Activated CD4-positive, alpha-beta memory T cell treated with anti-CD3 and anti-CD28 coated beads, Interleukin-2, amount 10 ng/mL, durations not matched to agents 7 days and 5 days (primary cell): Measurements from ENCODE around the gene ITGB3BP. TPM values are rescaled to one million over a fixed set of nuclear protein-coding genes. Genes with fewer than 3 reads are reported as not detected.

Experiments
- CTCF ChIA-PET: fragments of 350-600 bp; sonication (Branson Sonifier 250); formaldehyde crosslinking; loops from one replicate; lab custom pipeline; 2021; ENCODE audit warnings: antibody characterized with exemption, inconsistent platforms; lab: Charles Lee
- POLR2A ChIA-PET: fragments of 350-600 bp; sonication (Branson Sonifier 250); formaldehyde crosslinking; loops from one replicate; lab custom pipeline; 2021; ENCODE audit warnings: antibody characterized with exemption; lab: Charles Lee
- DNase-seq: peaks from one replicate; pipeline ENCODE4 v3.0.0-alpha.2; 2020
- H3K27ac Mint-ChIP-seq: one replicate; pipeline ENCODE4 v1.8.0; 2021; ENCODE audit warnings: mild to moderate bottlenecking, mixed read lengths
- H3K27me3 Mint-ChIP-seq: one replicate; pipeline ENCODE4 v1.8.0; 2021; ENCODE audit warnings: mixed read lengths
- H3K36me3 Mint-ChIP-seq: one replicate; pipeline ENCODE4 v1.8.0; 2021; ENCODE audit warnings: low read depth, mixed read lengths
- H3K4me1 Mint-ChIP-seq: one replicate; pipeline ENCODE4 v1.8.0; 2021; ENCODE audit warnings: mixed read lengths
- H3K4me3 Mint-ChIP-seq: one replicate; pipeline ENCODE4 v1.8.0; 2021; ENCODE audit warnings: mild to moderate bottlenecking, mixed read lengths
- H3K9me3 Mint-ChIP-seq: one replicate; pipeline ENCODE4 v1.8.0; 2021; ENCODE audit warnings: mixed read lengths
- total RNA-seq, 2 experiments: library from RNA; stranded (reverse); gene quantifications; one replicate each; pipeline ENCODE4 v1.2.3, GENCODE V29; 2021

The ITGB3BP gene
- total RNA-seq, 2 experiments from 2014 or later: 44.9 to 46.2 TPM

GRCh38 chr1:63537940-63538339 is 14.9 kb upstream of the ITGB3BP start:
- POLR2A ChIA-PET: no interaction called here
- no peak overlapping the region for H3K27ac Mint-ChIP-seq
- H3K9me3 Mint-ChIP-seq: no peaks in the 10 kb centered on the region
- no peak overlapping the region for H3K4me3 Mint-ChIP-seq
- no peak for DNase-seq
- CTCF ChIA-PET: interaction anchor here (0.5 to 2.3 kb wide), 8 partner anchors 13 to 211 kb away, joined by 3 to 9 read pairs (median 4); no protein-coding TSS in a partner anchor
- H3K27me3 Mint-ChIP-seq: no peaks in the 10 kb centered on the region
- peaks cover 4% of the 10 kb centered on the region for H3K36me3 Mint-ChIP-seq
- no peaks in the 10 kb centered on the region for H3K4me1 Mint-ChIP-seq

DNA sequence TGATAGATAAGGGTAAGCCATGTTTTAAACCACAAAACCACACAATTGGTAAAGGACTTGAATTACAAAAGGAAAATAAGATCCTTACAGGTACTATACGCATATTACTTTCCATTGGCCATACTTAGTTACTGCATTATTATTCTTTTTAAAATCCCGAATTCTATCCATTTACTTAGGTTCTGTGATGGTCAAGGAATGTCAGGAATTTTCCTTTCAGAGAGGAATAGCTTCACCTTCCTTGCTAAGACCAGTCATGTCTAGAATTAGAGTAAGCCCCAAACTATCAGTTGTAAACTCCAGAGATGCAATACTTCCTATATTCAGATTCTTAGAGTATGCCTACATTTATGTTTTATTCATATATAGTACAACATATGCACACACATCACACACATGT is 14.0 kb upstream of the ITGB3BP start:
- ChIA-PET POLR2A (no interaction called here), CTCF (interaction anchor here (1.4 to 2.0 kb wide), 2 partner anchors 15 to 210 kb away, joined by 4 to 9 read pairs; no protein-coding TSS in a partner anchor)
- Mint-ChIP-seq H3K9me3 (no peaks in the 10 kb centered on the region), H3K27ac (no peak overlapping the region), H3K4me1 (no peaks in the 10 kb centered on the region), H3K27me3 (no peaks in the 10 kb centered on the region), H3K4me3 (no peak overlapping the region), H3K36me3 (peaks cover 6% of the 10 kb centered on the region)
- no peak for DNase-seq

GRCh38 chr1:63534406-63534805 is 11.4 kb upstream of the ITGB3BP start:
- ChIA-PET CTCF (no interaction called here), POLR2A (interaction anchor here (1.2 kb wide), 1 partner anchor 11 kb away, joined by 4 read pairs; the partner anchor contains the start of genes EFCAB7 and ITGB3BP)
- no peaks in the 10 kb centered on the region for H3K9me3 Mint-ChIP-seq
- no peaks in the 10 kb centered on the region for H3K27me3 Mint-ChIP-seq
- no peak overlapping the region for H3K4me3 Mint-ChIP-seq
- DNase-seq: no peak
- no peaks in the 10 kb centered on the region for H3K4me1 Mint-ChIP-seq
- H3K36me3 Mint-ChIP-seq: peaks cover 6% of the 10 kb centered on the region
- no peak overlapping the region for H3K27ac Mint-ChIP-seq

- H3K36me3 Mint-ChIP-seq: peaks cover 6% of the 10 kb centered on the region
- H3K27me3 Mint-ChIP-seq: no peaks in the 10 kb centered on the region
- no peaks in the 10 kb centered on the region for H3K4me1 Mint-ChIP-seq
- H3K4me3 Mint-ChIP-seq: no peak overlapping the region
- ChIA-PET POLR2A (interaction anchor here (1.2 kb wide), 1 partner anchor 10 kb away, joined by 4 read pairs; the partner anchor contains the start of genes EFCAB7 and ITGB3BP), CTCF (no interaction called here)
- no peak for DNase-seq
- no peak overlapping the region for H3K27ac Mint-ChIP-seq
- no peaks in the 10 kb centered on the region for H3K9me3 Mint-ChIP-seq
Measured at GRCh38 chr1:63533931-63534330, 10.9 kb upstream of the ITGB3BP start.

GRCh38 chr1:63532727-63533126 is 9.7 kb upstream of the ITGB3BP start:
- no peaks in the 10 kb centered on the region for H3K9me3 Mint-ChIP-seq
- no peak overlapping the region for H3K27ac Mint-ChIP-seq
- H3K36me3 Mint-ChIP-seq: peaks cover 10% of the 10 kb centered on the region
- DNase-seq: no peak
- no peaks in the 10 kb centered on the region for H3K27me3 Mint-ChIP-seq
- ChIA-PET POLR2A (interaction anchor here (1.3 kb wide), 1 partner anchor 9 kb away, joined by 7 read pairs; the partner anchor contains the start of genes EFCAB7 and ITGB3BP), CTCF (interaction anchor here (1.3 kb wide), 1 partner anchor 9 kb away, joined by 3 read pairs; the partner anchor contains the start of genes EFCAB7 and ITGB3BP)
- H3K4me3 Mint-ChIP-seq: no peak overlapping the region
- no peaks in the 10 kb centered on the region for H3K4me1 Mint-ChIP-seq

GRCh38 chr1:63524201-63524600 is 1.2 kb upstream of the ITGB3BP start:
- H3K9me3 Mint-ChIP-seq: no peaks in the 10 kb centered on the region
- DNase-seq: no peak
- H3K4me3 Mint-ChIP-seq: peak overlapping the region; percentile 99
- CTCF ChIA-PET: interaction anchor here (1.7 kb wide), 1 partner anchor 15 kb away, joined by 6 read pairs; no protein-coding TSS in a partner anchor
- H3K36me3 Mint-ChIP-seq: peaks cover 6% of the 10 kb centered on the region
- no peaks in the 10 kb centered on the region for H3K27me3 Mint-ChIP-seq
- POLR2A ChIA-PET: interaction anchor here (1.1 to 2.5 kb wide), 7 partner anchors 8 to 1089 kb away, joined by 3 to 13 read pairs (median 4); partner anchors contain the start of gene PGM1
- H3K27ac Mint-ChIP-seq: peak overlapping the region; percentile 2
- peaks cover 41% of the 10 kb centered on the region for H3K4me1 Mint-ChIP-seq

DNA sequence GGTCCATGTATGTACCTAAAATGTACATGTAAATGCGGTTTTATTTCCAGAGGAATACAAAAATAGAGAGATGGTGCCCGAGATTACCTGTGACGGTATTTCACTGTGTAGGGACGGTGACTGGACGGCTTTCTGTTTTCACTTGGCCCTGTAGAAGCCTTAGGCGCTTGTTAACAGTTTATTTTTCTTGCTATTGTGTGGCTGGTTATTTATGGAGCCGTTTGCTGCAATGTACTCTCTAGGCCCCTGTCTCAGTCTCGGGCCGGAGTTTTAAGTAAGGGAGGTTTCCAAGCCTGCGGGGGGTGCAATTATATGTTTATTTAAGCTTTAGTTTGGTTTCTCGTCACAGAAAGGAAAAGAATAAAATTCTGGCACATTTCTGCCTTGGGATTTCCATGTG is 713 bp upstream of the ITGB3BP start:
- CTCF ChIA-PET: interaction anchor here (1.2 kb wide), 1 partner anchor 8 kb away, joined by 3 read pairs; no protein-coding TSS in a partner anchor
- Mint-ChIP-seq H3K36me3 (peaks cover 6% of the 10 kb centered on the region), H3K4me1 (peaks cover 41% of the 10 kb centered on the region), H3K27me3 (no peaks in the 10 kb centered on the region), H3K4me3 (peak overlapping the region; percentile 99), H3K9me3 (no peaks in the 10 kb centered on the region), H3K27ac (peak overlapping the region; percentile 97)
- no peak for DNase-seq
- POLR2A ChIA-PET: interaction anchor here (0.7 to 2.5 kb wide), 10 partner anchors 8 to 1088 kb away, joined by 3 to 13 read pairs (median 4); partner anchors contain the start of genes ALG6 and PGM1

GRCh38 chr1:63516629-63517028 is 6.4 kb downstream of the ITGB3BP start:
- H3K36me3 Mint-ChIP-seq: peaks cover 4% of the 10 kb centered on the region
- H3K4me1 Mint-ChIP-seq: peaks cover 17% of the 10 kb centered on the region
- H3K4me3 Mint-ChIP-seq: no peak overlapping the region
- no peak for DNase-seq
- H3K27me3 Mint-ChIP-seq: no peaks in the 10 kb centered on the region
- ChIA-PET POLR2A (interaction anchor here (0.6 kb wide), 1 partner anchor 62 kb away, joined by 3 read pairs; no protein-coding TSS in a partner anchor), CTCF (interaction anchor here (0.6 kb wide), 1 partner anchor 40 kb away, joined by 5 read pairs; no protein-coding TSS in a partner anchor)
- no peak overlapping the region for H3K27ac Mint-ChIP-seq
- no peaks in the 10 kb centered on the region for H3K9me3 Mint-ChIP-seq

DNA sequence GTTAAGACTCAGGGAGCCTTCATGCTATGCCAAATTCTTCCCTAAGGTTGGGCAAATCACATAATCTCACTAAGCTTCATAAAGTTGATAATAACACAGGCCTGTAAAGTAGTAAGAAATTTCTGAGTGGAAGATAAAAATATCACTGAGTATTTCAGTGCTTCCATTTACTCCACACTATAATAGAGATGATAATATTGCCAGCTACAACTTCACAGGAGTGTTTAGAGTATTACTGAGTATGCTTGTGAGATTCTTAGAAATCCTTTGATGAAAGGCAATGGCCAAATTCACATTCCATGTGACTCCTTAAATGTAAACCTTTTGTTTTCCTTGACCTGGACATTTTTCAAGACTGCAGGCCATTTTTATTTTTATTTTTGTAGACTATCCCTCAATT is 10.4 kb downstream of the ITGB3BP start:
- CTCF ChIA-PET: interaction anchor here (0.7 kb wide), 1 partner anchor 11 kb away, joined by 3 read pairs; no protein-coding TSS in a partner anchor

DNA sequence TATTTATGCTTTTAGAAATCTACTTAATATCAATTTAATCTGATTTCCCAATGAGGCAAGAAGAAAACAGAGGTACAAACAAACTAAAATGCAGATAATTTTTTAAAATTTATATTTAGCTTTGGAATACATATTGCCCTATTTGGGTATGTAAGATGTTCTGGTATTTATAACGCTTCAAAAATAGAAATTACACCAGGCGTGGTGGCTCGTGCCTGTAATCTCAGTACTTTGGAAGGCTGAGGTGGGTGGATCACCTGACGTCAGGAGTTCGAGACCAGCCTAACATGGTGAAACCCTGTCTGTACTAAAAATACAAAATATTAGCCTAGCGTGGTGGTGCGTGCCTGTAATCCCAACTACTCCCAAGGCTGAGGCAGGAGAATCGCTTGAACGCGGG is 13.3 kb downstream of the ITGB3BP start:
- CTCF ChIA-PET: no interaction called here
- Mint-ChIP-seq H3K27ac (no peak overlapping the region), H3K27me3 (no peaks in the 10 kb centered on the region), H3K36me3 (peaks cover 24% of the 10 kb centered on the region), H3K9me3 (no peaks in the 10 kb centered on the region), H3K4me3 (no peak overlapping the region), H3K4me1 (no peaks in the 10 kb centered on the region)
- DNase-seq: no peak
- POLR2A ChIA-PET: no interaction called here

More for the DNA sequence above, 10.4 kb downstream of the ITGB3BP start:
- Mint-ChIP-seq H3K4me3 (no peak overlapping the region), H3K4me1 (peaks cover 2% of the 10 kb centered on the region), H3K27ac (no peak overlapping the region), H3K27me3 (no peaks in the 10 kb centered on the region), H3K36me3 (peaks cover 7% of the 10 kb centered on the region), H3K9me3 (no peaks in the 10 kb centered on the region)
- DNase-seq: no peak
- POLR2A ChIA-PET: no interaction called here

- no peak for DNase-seq
- Mint-ChIP-seq H3K4me3 (no peak overlapping the region), H3K27ac (no peak overlapping the region), H3K9me3 (no peaks in the 10 kb centered on the region), H3K4me1 (no peaks in the 10 kb centered on the region), H3K27me3 (no peaks in the 10 kb centered on the region), H3K36me3 (peaks cover 28% of the 10 kb centered on the region)
- ChIA-PET CTCF (no interaction called here), POLR2A (no interaction called here)
Measured at GRCh38 chr1:63506782-63507181, 16.2 kb downstream of the ITGB3BP start.

DNA sequence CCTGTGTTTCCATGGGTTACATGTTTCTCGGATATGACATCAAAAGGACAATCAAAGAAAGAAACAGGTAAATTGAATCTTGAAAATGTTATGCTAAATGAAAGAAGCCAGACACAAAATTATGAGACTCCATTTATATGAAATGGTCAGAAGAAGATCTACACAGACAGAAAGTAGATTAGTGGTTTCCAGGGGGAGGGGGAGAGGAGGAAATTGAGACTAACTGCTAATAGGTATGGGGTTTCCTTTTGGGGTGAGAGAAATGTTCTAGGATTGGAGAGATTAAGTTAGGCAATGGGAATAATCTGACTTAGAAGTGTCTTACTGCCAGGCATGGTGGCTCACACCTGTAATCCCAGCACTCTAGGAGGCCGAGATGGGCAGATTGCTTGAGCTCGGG is 21.8 kb downstream of the ITGB3BP start:
- ChIA-PET POLR2A (no interaction called here), CTCF (interaction anchor here (0.9 kb wide), 1 partner anchor 11 kb away, joined by 3 read pairs; no protein-coding TSS in a partner anchor)
- Mint-ChIP-seq H3K27me3 (no peaks in the 10 kb centered on the region), H3K9me3 (no peaks in the 10 kb centered on the region), H3K4me1 (peaks cover 4% of the 10 kb centered on the region), H3K36me3 (peaks cover 38% of the 10 kb centered on the region), H3K27ac (no peak overlapping the region), H3K4me3 (no peak overlapping the region)
- DNase-seq: no peak

DNA sequence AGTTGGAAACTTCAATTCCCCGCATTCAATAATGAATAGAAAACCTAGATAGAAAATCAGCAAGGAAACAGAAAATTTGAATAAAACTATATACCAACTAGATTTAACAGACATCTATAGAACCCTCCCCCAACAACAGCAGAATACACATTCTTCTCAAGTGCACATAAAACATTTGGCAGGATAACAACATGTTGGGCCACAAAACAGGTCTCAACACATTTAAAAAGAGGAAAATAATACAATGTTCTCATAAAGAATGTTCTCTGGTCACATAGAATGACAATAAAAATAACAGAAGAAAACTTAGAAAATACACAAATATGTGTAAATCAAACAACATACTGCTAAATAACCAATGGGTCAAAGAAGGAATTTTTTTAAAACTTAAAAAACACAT is 24.9 kb downstream of the ITGB3BP start:
- POLR2A ChIA-PET: no interaction called here

More for the DNA sequence above, 24.9 kb downstream of the ITGB3BP start:
- Mint-ChIP-seq H3K27ac (no peak overlapping the region), H3K4me3 (no peak overlapping the region), H3K4me1 (peaks cover 4% of the 10 kb centered on the region), H3K9me3 (no peaks in the 10 kb centered on the region), H3K27me3 (no peaks in the 10 kb centered on the region), H3K36me3 (peaks cover 25% of the 10 kb centered on the region)
- DNase-seq: no peak
- CTCF ChIA-PET: no interaction called here
